Spleen (tissue), 11 donors: ENCODE measurements around the gene UMPS. TPM values are rescaled to one million over a fixed set of nuclear protein-coding genes. Genes with fewer than 3 reads are reported as not detected.

Source experiments
- DNase-seq: peaks from one replicate; pipeline ENCODE4 v3.0.0-alpha.2; 2020
- H3K27ac ChIP-seq, 8 donors: fragments of 200-600 bp; sonication (generic) in 7 of 8; 1 replicate in 4 of 8; 2 replicates in 4 of 8; pipeline versions ENCODE4 v1.5.0 to v1.8.0; 2016 to 2021; ENCODE audit warnings: inconsistent platforms in 4 of 8, mild to moderate bottlenecking in 4 of 8, moderate library complexity in 1 of 8
- H3K27me3 ChIP-seq, 7 donors: fragments of 200-600 bp; sonication (generic) in 6 of 7; replicated peaks in 1 of 7; 1 replicate in 4 of 7; 2 replicates in 3 of 7; pipeline versions ENCODE4 v1.5.0 to v1.8.0; 2016 to 2021; ENCODE audit warnings: inconsistent platforms in 3 of 7, mild to moderate bottlenecking in 1 of 7
- H3K36me3 ChIP-seq, 6 donors: fragments of 200-600 bp; sonication (generic) in 5 of 6; 1 replicate in 4 of 6; 2 replicates in 2 of 6; pipeline versions ENCODE4 v1.5.0 to v1.8.0; 2016 to 2021; ENCODE audit warnings: inconsistent platforms in 2 of 6
- H3K4me1 ChIP-seq, 6 donors: fragments of 200-600 bp; sonication (generic) in 5 of 6; 1 replicate in 3 of 6; 2 replicates in 3 of 6; pipeline versions ENCODE4 v1.5.0 to v1.8.0; 2016 to 2021; ENCODE audit warnings: inconsistent platforms in 3 of 6
- H3K4me3 ChIP-seq, 8 donors: fragments of 200-600 bp; sonication (generic) in 7 of 8; 1 replicate in 4 of 8; 2 replicates in 4 of 8; pipeline versions ENCODE4 v1.5.0 to v1.8.0; 2016 to 2021; ENCODE audit warnings: inconsistent platforms in 4 of 8, mild to moderate bottlenecking in 4 of 8, moderate library complexity in 2 of 8
- H3K9me3 ChIP-seq, 8 donors: fragments of 200-600 bp; sonication (generic) in 7 of 8; 1 replicate in 4 of 8; 2 replicates in 4 of 8; pipeline versions ENCODE4 v1.5.0 to v1.8.0; 2016 to 2021; ENCODE audit warnings: inconsistent platforms in 4 of 8
- CTCF ChIP-seq, 11 experiments: fragments of 200-600 bp in 7 of 11; fragments of 450-650 bp in 4 of 11; sonication (generic) in 4 of 11; IDR thresholded peaks in 8 of 11; conservative IDR thresholded peaks in 3 of 11; 1 replicate in 7 of 11; 2 replicates in 4 of 11; pipeline versions ENCODE4 v1.4.0 to v1.8.0; 2016 to 2021; ENCODE audit warnings: antibody characterized with exemption in 11 of 11, inconsistent platforms in 4 of 11, mild to moderate bottlenecking in 1 of 11
- POLR2A ChIP-seq, 3 donors: fragments of 450-650 bp; IDR thresholded peaks; one replicate each; pipeline ENCODE4 v1.5.1; 2017; ENCODE audit warnings: antibody characterized with exemption in 3 of 3, mild to moderate bottlenecking in 1 of 3
- POLR2AphosphoS5 ChIP-seq, 3 donors: sonication (generic); formaldehyde crosslinking; IDR thresholded peaks; one replicate each; pipeline ENCODE4 v1.5.1; 2017; ENCODE audit warnings: antibody characterized with exemption in 3 of 3
- WGBS, 5 donors: extraction: QIAGEN DNeasy Blood & Tissue Kit in 3 of 5; methylation state at CpG; one replicate each; pipeline versions ENCODE4 v1.1.5 to v1.1.7; 2013 to 2018; 5-methylcytosine and 5-hydroxymethylcytosine counted together
- intact Hi-C: fragments of 100-400 bp; cut with DNase I; formaldehyde crosslinking; loops from one replicate; pipeline ENCODE4 v1.15.0; 2023; ENCODE audit warnings: low total_unique reads
- polyA plus RNA-seq, 3 donors: library from polyadenylated mRNA; stranded (reverse); fragments of 200-250 nt; gene quantifications; one replicate each; pipeline ENCODE4 v1.2.1, GENCODE V29; 2013
- total RNA-seq, 7 donors: library from RNA; depleted of rRNA in 3 of 7; stranded (reverse); fragments of >200 nt in 3 of 7; fragmentation: NEBNext Ultra II Directional in 4 of 7; extraction: Animal tissue kit (Norgen Biotek cat#: 25700) in 4 of 7; gene quantifications; one replicate each; pipeline versions ENCODE4 v1.1.0 to v1.2.1, GENCODE V29; 2016 to 2021
- donor health status: healthy with polysubstance abuse.
- donor health status: DM: no; HTN: no; CAD: no; lungs with moderate emphysema.
- donor health status: DM: no; HTN: no; CAD: no.
- donor health status: Bipolar disorder and iron deficiency.
- donor health status: healthy.
- donor health status: DM: no; HTN: no; CAD: no.
- donor health status: DM: yes; HTN: yes; CAD: no.

Gene UMPS
- total and polyA plus RNA-seq, 10 donors, result 11.2 to 41.8 (median 26.4) TPM

- intact Hi-C loops, result loop anchor here (5.0 kb wide), 1 partner anchor 138 kb away; no protein-coding TSS in a partner anchor
- H3K4me1 ChIP-seq, result peaks cover 6 to 19% (median 12%) of the 10 kb centered on the region in 6 donors
- H3K27ac ChIP-seq, result no peak overlapping the region
- no peak for TF ChIP-seq POLR2A (IDR thresholded peaks at IDR 0.05)
- no peak for TF ChIP-seq CTCF (IDR thresholded peaks at IDR 0.05 in 8 of 11, conservative IDR thresholded peaks at IDR 0.05 in 3 of 11)
- TF ChIP-seq POLR2AphosphoS5 (IDR thresholded peaks at IDR 0.05), result no peak
- DNase-seq, result peak; percentile 76
- 70 to 76% (median 73%) methylated on average over 5 of the region's 5 CpGs for WGBS, 5 donors
- no peak overlapping the region for H3K4me3 ChIP-seq
- peaks cover 0 to 58% (median 17%) of the 10 kb centered on the region in 6 donors for H3K36me3 ChIP-seq
- no peaks in the 10 kb centered on the region for H3K27me3 ChIP-seq
- H3K9me3 ChIP-seq, result no peaks in the 10 kb centered on the region
These were observed 34.5 kb downstream of the UMPS start for GRCh38 chr3:124764746-124765145.

GRCh38 chr3:124765197-124765840 lies 35.1 kb downstream of the UMPS start:
- DNase-seq, result peak; percentile 57
- H3K4me3 ChIP-seq, result no peak overlapping the region
- peaks cover 0 to 58% (median 17%) of the 10 kb centered on the region in 6 donors for H3K36me3 ChIP-seq
- TF ChIP-seq POLR2AphosphoS5 (IDR thresholded peaks at IDR 0.05) (no peak), POLR2A (IDR thresholded peaks at IDR 0.05) (no peak), CTCF (IDR thresholded peaks at IDR 0.05 in 8 of 11, conservative IDR thresholded peaks at IDR 0.05 in 3 of 11) (no peak)
- 81 to 90% (median 83%) methylated on average over 3 to 5 of the region's 5 CpGs for WGBS, 5 donors
- H3K4me1 ChIP-seq, result peaks cover 6 to 23% (median 13%) of the 10 kb centered on the region in 6 donors
- no peaks in the 10 kb centered on the region for H3K9me3 ChIP-seq
- H3K27ac ChIP-seq, result no peak overlapping the region
- no peaks in the 10 kb centered on the region for H3K27me3 ChIP-seq
- intact Hi-C loops, result no loop called here

DNA sequence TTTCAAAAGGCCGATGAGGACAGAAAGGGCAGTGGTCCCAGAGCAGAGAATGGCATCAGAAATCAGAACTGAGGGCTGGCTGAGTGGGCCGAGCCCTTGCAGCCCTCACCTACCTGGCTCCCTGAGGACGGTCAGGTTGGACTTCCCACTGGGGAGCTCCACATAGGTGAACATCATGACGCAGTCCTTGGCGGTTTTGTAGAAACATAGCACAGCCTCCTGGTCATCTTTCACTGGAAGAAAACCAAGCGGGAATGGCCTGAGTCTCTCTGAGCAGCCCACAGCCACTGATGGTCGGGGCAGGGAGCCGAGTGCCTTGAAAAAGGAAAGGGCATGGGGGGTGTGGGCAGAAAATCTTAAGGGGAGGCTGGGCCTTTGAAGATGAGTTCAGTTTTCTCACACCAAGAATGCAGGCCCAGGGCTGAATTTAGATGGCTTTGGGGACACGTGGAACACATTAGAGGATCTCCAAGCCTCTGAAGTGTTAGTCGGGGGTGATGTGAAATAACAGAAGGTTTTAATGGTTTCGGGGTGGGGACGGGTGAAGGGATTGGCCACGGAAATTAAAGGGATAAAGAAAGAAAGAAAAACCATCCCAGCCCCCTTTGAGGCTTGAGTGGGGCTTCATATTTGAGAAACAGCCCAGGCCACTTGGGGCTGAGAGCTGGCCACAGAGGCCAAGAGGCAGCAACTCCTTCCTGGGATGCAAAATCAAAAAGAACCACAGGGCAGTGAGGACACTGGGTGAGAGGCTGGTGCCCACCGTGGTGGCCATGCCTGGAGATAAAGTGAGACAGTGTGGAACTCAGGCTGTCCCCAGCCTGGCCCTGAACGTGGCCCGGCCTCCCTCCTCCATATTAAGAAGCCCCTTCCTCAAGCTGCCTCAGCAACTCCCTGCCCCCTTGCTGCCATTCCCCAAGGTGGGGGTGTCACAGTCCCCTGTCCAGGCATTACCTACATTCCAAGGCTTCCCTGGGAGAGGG lies 36.2 kb downstream of the UMPS start:
- no peaks in the 10 kb centered on the region for H3K27me3 ChIP-seq
- TF ChIP-seq CTCF (IDR thresholded peaks at IDR 0.05 in 8 of 11, conservative IDR thresholded peaks at IDR 0.05 in 3 of 11) (no peak), POLR2AphosphoS5 (IDR thresholded peaks at IDR 0.05) (no peak), POLR2A (IDR thresholded peaks at IDR 0.05) (no peak)
- intact Hi-C loops, result no loop called here
- 83 to 94% (median 90%) methylated on average over 16 of the region's 16 CpGs for WGBS, 5 donors
- H3K4me1 ChIP-seq, result peaks cover 3 to 25% (median 12%) of the 10 kb centered on the region in 6 donors
- H3K4me3 ChIP-seq, result no peak overlapping the region
- H3K9me3 ChIP-seq, result no peaks in the 10 kb centered on the region
- peak; percentile 62 for DNase-seq
- no peak overlapping the region for H3K27ac ChIP-seq
- H3K36me3 ChIP-seq, result peaks cover 0 to 58% (median 17%) of the 10 kb centered on the region in 6 donors
